Measurements from ENCODE around the gene CCL13.

Gene CCL13

GRCh38 chr17:34370997-34371395, 14.7 kb downstream of the CCL13 start (continued):
- TF ChIP-seq ZSCAN23 (tag by site-specific recombination; IDR thresholded peaks at IDR 0.05), result no peak
- no peak for TF ChIP-seq ZNF138 (tag by site-specific recombination; IDR thresholded peaks at IDR 0.05; ENCODE audit: borderline replicate concordance)
- no peak for TF ChIP-seq ZBTB8A (tag by site-specific recombination; IDR thresholded peaks at IDR 0.05)
- TF ChIP-seq ZNF792 (tag by site-specific recombination; IDR thresholded peaks at IDR 0.05), result no peak
- no peak for TF ChIP-seq ZIC2 (tag by site-specific recombination; IDR thresholded peaks at IDR 0.05)
- TF ChIP-seq ZSCAN5A (tag by site-specific recombination; IDR thresholded peaks at IDR 0.05), result no peak
- TF ChIP-seq ZNF624 (tag by site-specific recombination; IDR thresholded peaks at IDR 0.05), result no peak
- TF ChIP-seq PRDM6 (tag by site-specific recombination; IDR thresholded peaks at IDR 0.05), result no peak

- POLR2A ChIA-PET, result no interaction called here
- no peak overlapping the region for H3K4me3 ChIP-seq (ENCODE audit: low read depth, low read length)
- H3K27ac ChIP-seq (ENCODE audit: extremely low read depth, low read depth, low read length), result no peak overlapping the region
- 0 out of 2 replicates have a peak, but pooled peaks cover 9% of the 10 kb centered on the region for H3K4me1 ChIP-seq (ENCODE audit: control insufficient read depth, insufficient read depth, low read length)
- H3K36me3 ChIP-seq (ENCODE audit: control insufficient read depth in 2 of 2, insufficient read depth in 1 of 2, low read length in 2 of 2), result no peaks in the 10 kb centered on the region
- TF ChIP-seq ZSCAN30 (tag by site-specific recombination; IDR thresholded peaks at IDR 0.05) (no peak), ZNF311 (tag by site-specific recombination; IDR thresholded peaks at IDR 0.05; ENCODE audit: borderline replicate concordance) (no peak)
- CTCF ChIA-PET, result interaction anchor here (0.6 to 6.8 kb wide), 5 partner anchors 10 to 592 kb away, joined by 4 to 61 read pairs (median 5); no protein-coding TSS in a partner anchor
- no peaks in the 10 kb centered on the region for H3K9me3 ChIP-seq (ENCODE audit: control insufficient read depth, insufficient read depth, low read depth, low read length)
Measured at GRCh38 chr17:34371405-34372100, 15.3 kb downstream of the CCL13 start.

- POLR2A ChIA-PET, result no interaction called here
Measured at GRCh38 chr17:34374457-34374856, 18.2 kb downstream of the CCL13 start.

More at GRCh38 chr17:34374457-34374856, 18.2 kb downstream of the CCL13 start:
- H3K4me3 ChIP-seq (ENCODE audit: low read depth, low read length), result no peak overlapping the region
- 0 out of 2 replicates have a peak, but pooled peaks cover 9% of the 10 kb centered on the region for H3K4me1 ChIP-seq (ENCODE audit: control insufficient read depth, insufficient read depth, low read length)
- H3K27ac ChIP-seq (ENCODE audit: extremely low read depth, low read depth, low read length), result no peak overlapping the region
- H3K36me3 ChIP-seq (ENCODE audit: control insufficient read depth in 2 of 2, insufficient read depth in 1 of 2, low read length in 2 of 2), result no peaks in the 10 kb centered on the region
- no peaks in the 10 kb centered on the region for H3K9me3 ChIP-seq (ENCODE audit: control insufficient read depth, insufficient read depth, low read depth, low read length)
- CTCF ChIA-PET, result interaction anchor here (6.8 kb wide), 1 partner anchor 13 kb away, joined by 61 read pairs; no protein-coding TSS in a partner anchor
- TF ChIP-seq ZBTB44 (tag by site-specific recombination; IDR thresholded peaks at IDR 0.05) (peak; percentile 71), ZNF311 (tag by site-specific recombination; IDR thresholded peaks at IDR 0.05; ENCODE audit: borderline replicate concordance) (no peak), OSR2 (tag by site-specific recombination; IDR thresholded peaks at IDR 0.05) (peak; percentile 21; the same call in 1 of the 2 replicates), GLIS1 (tag by site-specific recombination; IDR thresholded peaks at IDR 0.05) (peak; percentile 9; the same call in 1 of the 2 replicates)

Data from HEK293 (cell line).